ENCODE data around the gene TMEM45B. TPM values are rescaled to one million over a fixed set of nuclear protein-coding genes. Genes with fewer than 3 reads are reported as not detected.
"Not testable (repeated sequence)": the region's sequence is repeated elsewhere in the genome, so short reads cannot be mapped to it uniquely, and the experiment has no call there.

The TMEM45B gene
- total and polyA plus RNA-seq, 3 experiments from 2014 or later: 0.44 to 1.6 (median 0.58) TPM

DNA sequence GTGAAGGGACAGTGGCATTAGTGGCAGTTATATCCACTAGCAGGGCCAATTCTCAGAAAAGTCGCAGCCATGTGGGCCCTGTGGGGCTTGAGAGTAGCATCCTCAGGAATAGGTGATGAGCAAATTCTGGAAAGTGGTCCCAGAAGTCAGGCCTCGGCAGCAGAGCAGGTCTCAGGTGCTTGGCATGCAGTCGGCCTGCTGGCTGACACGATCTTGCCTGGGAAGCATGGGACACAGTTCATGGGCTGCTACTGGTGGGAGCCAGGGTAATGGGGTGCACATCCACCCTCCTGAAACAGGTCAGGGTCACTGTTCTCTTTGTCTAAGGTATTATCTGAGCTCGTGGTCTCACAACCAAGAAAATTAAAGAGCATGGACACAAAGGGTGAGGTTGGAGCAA, 36.8 kb upstream of the TMEM45B start:
- DNase-seq: no peak
- CTCF ChIA-PET: no interaction called here
- Mint-ChIP-seq H3K4me1 (no peaks in the 10 kb centered on the region), H3K36me3 (no peaks in the 10 kb centered on the region), H3K4me3 (no peak overlapping the region), H3K27ac (no peak overlapping the region), H3K9me3 (no peaks in the 10 kb centered on the region), H3K27me3 (peaks cover 0 to 8% of the 10 kb centered on the region in 2 donors)
- no peaks in the 10 kb centered on the region for H3K36me3 ChIP-seq (ENCODE audit: insufficient read depth, low read length)
- H3K4me3 ChIP-seq (ENCODE audit: low read length): no peak overlapping the region
- POLR2A ChIA-PET: no interaction called here
- no peaks in the 10 kb centered on the region for H3K9me3 ChIP-seq (ENCODE audit: low read length)
- no peaks in the 10 kb centered on the region for H3K4me1 ChIP-seq (ENCODE audit: insufficient read depth, low read length)
- no peak overlapping the region for H3K27ac ChIP-seq (ENCODE audit: low read depth, low read length)
- no peaks in the 10 kb centered on the region for H3K27me3 ChIP-seq (ENCODE audit: insufficient read depth, low read length, poor library complexity, severe bottlenecking)

DNA sequence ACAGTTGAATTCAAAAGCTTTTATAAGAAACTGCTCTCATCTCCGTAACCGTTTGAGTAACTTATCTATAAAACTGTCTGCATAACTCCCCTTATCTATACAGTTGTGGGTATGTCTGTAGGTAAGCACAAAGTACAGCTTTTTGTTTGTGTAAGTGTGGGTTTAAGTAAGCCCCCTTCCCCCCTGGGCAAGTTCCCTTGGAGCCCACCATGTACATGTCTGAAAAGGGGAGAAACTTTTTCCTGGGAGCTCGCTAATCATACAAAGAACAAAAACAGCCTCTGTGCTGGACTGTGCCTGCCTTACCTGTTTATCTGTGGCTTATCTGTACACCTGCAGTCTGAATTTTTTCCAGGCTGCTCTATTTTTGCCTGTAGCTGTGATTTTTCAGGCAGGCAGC, 36.3 kb upstream of the TMEM45B start:
- Histone ChIP-seq H3K4me1 (ENCODE audit: insufficient read depth, low read length) (no peaks in the 10 kb centered on the region), H3K4me3 (ENCODE audit: low read length) (no peak overlapping the region), H3K36me3 (ENCODE audit: insufficient read depth, low read length) (no peaks in the 10 kb centered on the region), H3K9me3 (ENCODE audit: low read length) (no peaks in the 10 kb centered on the region), H3K27ac (ENCODE audit: low read depth, low read length) (no peak overlapping the region), H3K27me3 (ENCODE audit: insufficient read depth, low read length, poor library complexity, severe bottlenecking) (no peaks in the 10 kb centered on the region)
- no peak overlapping the region for H3K27ac Mint-ChIP-seq
- H3K27me3 Mint-ChIP-seq: peaks cover 0 to 5% of the 10 kb centered on the region in 2 donors
- DNase-seq: no peak
- H3K4me1 Mint-ChIP-seq: no peaks in the 10 kb centered on the region
- H3K4me3 Mint-ChIP-seq: no peak overlapping the region
- ChIA-PET CTCF (no interaction called here), POLR2A (interaction anchor here (0.6 kb wide), 1 partner anchor 21 kb away, joined by 5 read pairs; no protein-coding TSS in a partner anchor)
- H3K9me3 Mint-ChIP-seq: no peaks in the 10 kb centered on the region
- no peaks in the 10 kb centered on the region for H3K36me3 Mint-ChIP-seq

DNA sequence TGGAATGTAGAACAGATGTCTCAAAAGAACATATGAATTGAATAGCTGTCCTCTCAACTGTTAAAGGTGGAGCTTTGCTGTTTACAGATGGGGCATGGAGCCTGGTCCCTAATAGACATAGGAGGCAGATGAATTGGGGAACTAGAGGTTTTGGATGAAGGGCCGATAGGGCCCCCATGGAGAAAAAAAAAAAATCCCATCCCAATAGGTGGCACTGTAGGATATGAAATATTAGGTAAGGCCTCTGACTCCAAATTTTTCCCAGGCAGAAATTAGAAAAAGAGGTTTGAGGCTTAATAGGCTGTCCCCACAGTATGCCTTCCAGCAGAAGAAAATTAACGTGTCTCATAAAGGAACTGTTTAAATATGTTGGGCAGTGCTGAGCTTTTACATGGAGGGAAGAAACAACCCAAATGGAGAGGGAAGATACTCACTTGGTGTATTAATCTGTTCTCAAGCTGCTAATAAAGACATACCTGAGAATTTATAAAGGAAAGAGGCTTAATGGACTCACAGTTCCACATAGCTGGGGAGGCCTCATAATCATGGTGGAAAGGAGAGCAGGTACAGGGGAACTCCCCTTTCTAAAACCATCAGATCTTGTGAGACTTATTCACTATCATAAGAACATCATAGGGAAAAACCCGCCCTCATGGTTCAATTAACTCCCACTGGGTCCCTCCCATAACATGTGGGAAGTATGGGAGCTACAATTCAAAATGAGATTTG, 30.1 kb upstream of the TMEM45B start:
- H3K4me1 ChIP-seq (ENCODE audit: insufficient read depth, low read length): peaks cover 6% of the 10 kb centered on the region
- H3K27me3 ChIP-seq (ENCODE audit: insufficient read depth, low read length, poor library complexity, severe bottlenecking): no peaks in the 10 kb centered on the region
- no peaks in the 10 kb centered on the region for H3K36me3 ChIP-seq (ENCODE audit: insufficient read depth, low read length)
- no peaks in the 10 kb centered on the region for H3K9me3 ChIP-seq (ENCODE audit: low read length)
- Mint-ChIP-seq H3K27ac (no peak overlapping the region), H3K4me3 (no peak overlapping the region), H3K4me1 (peaks cover 6 to 7% (median 7%) of the 10 kb centered on the region in 3 donors), H3K9me3 (no peaks in the 10 kb centered on the region), H3K36me3 (no peaks in the 10 kb centered on the region), H3K27me3 (peaks cover 4 to 13% of the 10 kb centered on the region in 2 donors)
- peak in 1 of 5 donors; percentile 18 for DNase-seq
- POLR2A ChIA-PET: no interaction called here
- H3K4me3 ChIP-seq (ENCODE audit: low read length): no peak overlapping the region
- H3K27ac ChIP-seq (ENCODE audit: low read depth, low read length): no peak overlapping the region
- CTCF ChIA-PET: interaction anchor here (0.8 to 1.3 kb wide), 4 partner anchors 68 to 349 kb away, joined by 3 to 5 read pairs (median 4); no protein-coding TSS in a partner anchor

DNA sequence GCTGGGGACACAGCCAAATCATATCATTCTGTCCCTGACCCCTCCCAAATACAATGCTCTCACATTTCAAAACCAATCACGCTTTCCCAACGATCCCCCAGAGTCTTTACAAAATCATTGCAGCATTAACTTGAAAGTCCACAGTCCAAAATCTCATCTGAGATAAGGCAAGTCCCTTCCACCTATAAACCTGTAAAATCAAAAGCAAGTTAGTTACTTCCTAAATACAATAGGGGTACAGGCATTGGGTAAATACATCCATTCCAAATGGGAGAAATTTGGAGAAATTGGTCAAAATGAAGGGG, 29.6 kb upstream of the TMEM45B start:
- H3K9me3 Mint-ChIP-seq; POLR2A ChIA-PET; H3K9me3 ChIP-seq (ENCODE audit: low read length); DNase-seq; H3K27ac Mint-ChIP-seq; H3K4me1 ChIP-seq (ENCODE audit: insufficient read depth, low read length); H3K27ac ChIP-seq (ENCODE audit: low read depth, low read length); H3K36me3 ChIP-seq (ENCODE audit: insufficient read depth, low read length); H3K4me3 ChIP-seq (ENCODE audit: low read length); H3K27me3 ChIP-seq (ENCODE audit: insufficient read depth, low read length, poor library complexity, severe bottlenecking); H3K4me1 Mint-ChIP-seq; H3K36me3 Mint-ChIP-seq; H3K4me3 Mint-ChIP-seq: not testable (repeated sequence)
- H3K27me3 Mint-ChIP-seq: peaks cover 5 to 13% of the 10 kb centered on the region in 2 donors
- CTCF ChIA-PET: interaction anchor here (0.8 to 1.3 kb wide), 3 partner anchors 76 to 349 kb away, joined by 3 to 5 read pairs (median 4); no protein-coding TSS in a partner anchor

DNA sequence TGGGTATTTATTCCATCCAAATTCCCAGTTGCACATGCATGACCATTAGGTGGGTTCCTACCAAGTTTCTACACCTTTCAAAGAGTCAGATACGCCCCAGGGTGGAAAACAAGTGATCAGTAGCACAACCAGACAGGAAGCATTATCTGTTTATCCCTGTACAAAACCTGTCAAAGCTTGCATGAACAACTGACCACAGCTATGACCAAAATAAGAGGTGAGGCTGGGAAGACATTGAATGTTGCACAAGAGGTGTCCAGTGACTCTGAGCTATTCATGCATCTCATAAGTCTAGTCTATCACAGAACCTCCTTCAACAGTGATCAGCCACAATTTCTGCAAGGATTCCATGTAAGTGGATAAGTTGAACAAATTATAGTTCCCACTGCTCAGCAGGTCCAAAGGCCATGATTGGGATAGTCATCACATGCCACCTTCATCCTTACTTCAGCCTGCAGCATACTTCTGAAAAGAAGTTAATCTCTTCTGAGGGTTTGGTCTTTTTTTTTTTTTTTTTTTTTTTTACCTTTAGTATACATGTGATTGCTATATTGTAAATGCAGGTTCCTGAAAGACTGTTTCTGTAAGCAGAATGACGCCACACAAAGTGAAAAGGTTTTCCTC, 28.0 kb upstream of the TMEM45B start:
- Histone ChIP-seq H3K27ac (ENCODE audit: low read depth, low read length) (no peak overlapping the region), H3K4me1 (ENCODE audit: insufficient read depth, low read length) (peaks cover 6% of the 10 kb centered on the region), H3K4me3 (ENCODE audit: low read length) (no peak overlapping the region), H3K36me3 (ENCODE audit: insufficient read depth, low read length) (no peaks in the 10 kb centered on the region), H3K27me3 (ENCODE audit: insufficient read depth, low read length, poor library complexity, severe bottlenecking) (no peaks in the 10 kb centered on the region), H3K9me3 (ENCODE audit: low read length) (no peaks in the 10 kb centered on the region)
- Mint-ChIP-seq H3K4me3 (no peak overlapping the region), H3K9me3 (no peaks in the 10 kb centered on the region), H3K4me1 (peaks cover 6 to 7% (median 7%) of the 10 kb centered on the region in 3 donors), H3K36me3 (no peaks in the 10 kb centered on the region), H3K27ac (peak overlapping the region in 1 of 8 donors; percentile 23), H3K27me3 (peaks cover 3 to 20% of the 10 kb centered on the region in 2 donors)
- no peak for DNase-seq
- ChIA-PET POLR2A (no interaction called here), CTCF (interaction anchor here (1.4 to 1.9 kb wide), 3 partner anchors 10 to 345 kb away, joined by 3 to 5 read pairs (median 4); no protein-coding TSS in a partner anchor)

DNA sequence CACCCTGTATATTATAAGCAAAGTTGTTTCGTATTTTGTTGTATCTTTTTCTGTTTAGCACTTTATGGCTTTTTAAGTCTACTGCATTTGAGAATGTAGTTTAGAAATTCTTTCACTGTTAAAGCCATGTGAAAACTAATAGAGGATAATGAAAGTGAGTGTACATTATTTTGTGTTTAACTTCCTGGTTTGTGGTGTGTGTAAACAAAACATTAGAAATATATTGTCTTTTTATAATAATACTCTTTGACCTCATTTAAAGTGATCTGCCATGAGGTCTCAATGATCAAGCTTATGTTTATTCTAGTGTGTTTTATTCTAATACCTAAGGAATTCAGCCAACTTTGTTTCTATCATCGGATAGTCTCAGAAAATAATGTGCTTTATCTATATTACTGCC, 27.4 kb upstream of the TMEM45B start:
- H3K4me1 ChIP-seq (ENCODE audit: insufficient read depth, low read length): peaks cover 6% of the 10 kb centered on the region
- H3K27me3 Mint-ChIP-seq: peaks cover 3 to 23% of the 10 kb centered on the region in 2 donors
- ChIA-PET CTCF (interaction anchor here (1.4 to 1.9 kb wide), 3 partner anchors 10 to 344 kb away, joined by 3 to 5 read pairs (median 4); no protein-coding TSS in a partner anchor), POLR2A (no interaction called here)
- no peak overlapping the region for H3K4me3 ChIP-seq (ENCODE audit: low read length)
- no peaks in the 10 kb centered on the region for H3K27me3 ChIP-seq (ENCODE audit: insufficient read depth, low read length, poor library complexity, severe bottlenecking)
- DNase-seq: no peak
- no peaks in the 10 kb centered on the region for H3K36me3 Mint-ChIP-seq
- H3K27ac Mint-ChIP-seq: no peak overlapping the region
- no peaks in the 10 kb centered on the region for H3K9me3 ChIP-seq (ENCODE audit: low read length)
- peaks cover 6 to 7% (median 7%) of the 10 kb centered on the region in 3 donors for H3K4me1 Mint-ChIP-seq
- no peak overlapping the region for H3K4me3 Mint-ChIP-seq
- H3K36me3 ChIP-seq (ENCODE audit: insufficient read depth, low read length): no peaks in the 10 kb centered on the region
- H3K9me3 Mint-ChIP-seq: no peaks in the 10 kb centered on the region
- no peak overlapping the region for H3K27ac ChIP-seq (ENCODE audit: low read depth, low read length)

DNA sequence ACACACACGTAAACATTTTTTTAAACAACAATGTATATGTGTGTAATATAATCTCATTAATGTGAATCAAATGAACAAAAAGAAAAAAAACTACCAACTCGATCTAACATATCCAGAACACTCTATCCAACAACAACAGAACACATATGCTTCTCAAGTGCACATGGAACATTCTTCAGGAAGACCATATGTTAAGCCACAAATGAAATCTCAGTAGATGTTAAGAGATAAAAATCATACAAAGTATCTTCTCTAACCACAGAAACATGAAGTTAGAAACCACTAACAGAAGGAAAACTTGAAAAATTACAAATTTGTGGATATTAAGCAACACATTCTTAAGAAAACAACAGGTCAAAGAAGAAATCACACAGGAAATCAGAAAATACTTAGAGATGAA, 25.5 kb upstream of the TMEM45B start:
- H3K27ac Mint-ChIP-seq: no peak overlapping the region
- peaks cover 3 to 29% of the 10 kb centered on the region in 2 donors for H3K27me3 Mint-ChIP-seq
- no peak for DNase-seq
- no peaks in the 10 kb centered on the region for H3K36me3 ChIP-seq (ENCODE audit: insufficient read depth, low read length)
- H3K4me1 ChIP-seq (ENCODE audit: insufficient read depth, low read length): peaks cover 6% of the 10 kb centered on the region
- peaks cover 0 to 3% (median 0%) of the 10 kb centered on the region in 5 donors for H3K9me3 Mint-ChIP-seq
- H3K4me3 Mint-ChIP-seq: no peak overlapping the region
- no peaks in the 10 kb centered on the region for H3K27me3 ChIP-seq (ENCODE audit: insufficient read depth, low read length, poor library complexity, severe bottlenecking)
- POLR2A ChIA-PET: no interaction called here
- H3K9me3 ChIP-seq (ENCODE audit: low read length): no peaks in the 10 kb centered on the region
- no peaks in the 10 kb centered on the region for H3K36me3 Mint-ChIP-seq
- H3K4me3 ChIP-seq (ENCODE audit: low read length): no peak overlapping the region
- no peak overlapping the region for H3K27ac ChIP-seq (ENCODE audit: low read depth, low read length)
- CTCF ChIA-PET: no interaction called here
- peaks cover 6 to 7% (median 7%) of the 10 kb centered on the region in 3 donors for H3K4me1 Mint-ChIP-seq

DNA sequence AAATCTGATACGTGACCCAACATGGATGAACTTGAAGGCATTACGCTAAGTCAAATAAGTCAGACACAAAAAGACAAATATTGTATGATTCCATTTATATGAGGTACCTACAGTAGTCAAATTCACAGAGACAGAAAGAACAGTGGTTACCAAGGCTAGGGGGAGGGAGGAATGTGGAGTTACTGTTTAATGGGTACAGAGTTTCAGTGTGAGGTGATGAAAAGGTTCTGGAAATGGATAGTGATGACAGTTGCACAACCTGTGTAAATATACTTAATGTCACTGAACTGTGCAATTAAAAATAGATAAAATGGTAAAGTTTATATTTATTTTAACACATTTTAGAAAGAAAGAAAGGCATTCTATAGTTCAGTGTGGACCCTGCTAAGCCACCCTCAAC, 24.1 kb upstream of the TMEM45B start:
- DNase-seq: no peak
- H3K27me3 ChIP-seq (ENCODE audit: insufficient read depth, low read length, poor library complexity, severe bottlenecking): no peaks in the 10 kb centered on the region
- ChIA-PET CTCF (no interaction called here), POLR2A (no interaction called here)
- no peak overlapping the region for H3K27ac ChIP-seq (ENCODE audit: low read depth, low read length)
- Mint-ChIP-seq H3K4me1 (peaks cover 6 to 7% (median 7%) of the 10 kb centered on the region in 3 donors), H3K9me3 (peaks cover 5 to 11% (median 7%) of the 10 kb centered on the region in 5 donors), H3K36me3 (no peaks in the 10 kb centered on the region), H3K27me3 (peaks cover 3 to 31% of the 10 kb centered on the region in 2 donors), H3K4me3 (no peak overlapping the region), H3K27ac (no peak overlapping the region)
- no peaks in the 10 kb centered on the region for H3K9me3 ChIP-seq (ENCODE audit: low read length)
- H3K36me3 ChIP-seq (ENCODE audit: insufficient read depth, low read length): no peaks in the 10 kb centered on the region
- no peak overlapping the region for H3K4me3 ChIP-seq (ENCODE audit: low read length)
- H3K4me1 ChIP-seq (ENCODE audit: insufficient read depth, low read length): peaks cover 6% of the 10 kb centered on the region

Data from CD8-positive, alpha-beta memory T cell (primary cell).